Epithelial cell of esophagus (primary cell): Measurements from ENCODE around the gene SPACA9.

Experiments used
- DNase-seq: peaks from one replicate; pipeline ENCODE4 v3.0.0; 2010; ENCODE audit warnings: low read depth
- H3K4me3 ChIP-seq: 2 replicates; pipeline ENCODE4 v1.5.1; 2011; ENCODE audit warnings: mild to moderate bottlenecking, low read length, control low read depth
- TF ChIP-seq, protein P1 (sequence below): IDR thresholded peaks from 2 replicates; pipeline ENCODE4 v1.5.1; 2011; ENCODE audit warnings: low read depth, mild to moderate bottlenecking, low read length, control low read depth, inconsistent platforms; ENCODE audit not compliant: insufficient read depth; ENCODE audit errors: missing control alignments

SPACA9 gene

DNA sequence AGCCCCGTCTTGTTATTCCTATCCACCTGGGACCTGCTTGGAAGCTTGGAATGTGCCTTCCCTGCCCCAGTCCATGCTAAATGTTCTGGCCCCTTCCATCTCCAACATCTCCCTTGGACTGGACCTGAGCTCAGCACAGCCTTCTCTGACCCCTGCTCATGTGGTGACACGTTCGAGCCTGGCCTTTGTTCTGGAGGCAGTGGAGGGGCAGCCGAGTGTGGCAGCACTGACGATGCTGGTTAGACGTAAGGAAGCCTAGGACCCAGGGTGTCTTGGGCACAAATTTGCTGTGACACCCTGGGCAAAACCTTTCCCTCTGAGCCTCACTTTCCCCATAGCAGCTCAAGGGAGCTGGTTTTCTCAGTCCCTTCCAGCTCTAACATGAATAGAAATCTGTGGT is 3.9 kb downstream of the SPACA9 start:
- TF ChIP-seq, protein P1, sequence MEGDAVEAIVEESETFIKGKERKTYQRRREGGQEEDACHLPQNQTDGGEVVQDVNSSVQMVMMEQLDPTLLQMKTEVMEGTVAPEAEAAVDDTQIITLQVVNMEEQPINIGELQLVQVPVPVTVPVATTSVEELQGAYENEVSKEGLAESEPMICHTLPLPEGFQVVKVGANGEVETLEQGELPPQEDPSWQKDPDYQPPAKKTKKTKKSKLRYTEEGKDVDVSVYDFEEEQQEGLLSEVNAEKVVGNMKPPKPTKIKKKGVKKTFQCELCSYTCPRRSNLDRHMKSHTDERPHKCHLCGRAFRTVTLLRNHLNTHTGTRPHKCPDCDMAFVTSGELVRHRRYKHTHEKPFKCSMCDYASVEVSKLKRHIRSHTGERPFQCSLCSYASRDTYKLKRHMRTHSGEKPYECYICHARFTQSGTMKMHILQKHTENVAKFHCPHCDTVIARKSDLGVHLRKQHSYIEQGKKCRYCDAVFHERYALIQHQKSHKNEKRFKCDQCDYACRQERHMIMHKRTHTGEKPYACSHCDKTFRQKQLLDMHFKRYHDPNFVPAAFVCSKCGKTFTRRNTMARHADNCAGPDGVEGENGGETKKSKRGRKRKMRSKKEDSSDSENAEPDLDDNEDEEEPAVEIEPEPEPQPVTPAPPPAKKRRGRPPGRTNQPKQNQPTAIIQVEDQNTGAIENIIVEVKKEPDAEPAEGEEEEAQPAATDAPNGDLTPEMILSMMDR, result no peak
- H3K4me3 ChIP-seq, result no peak overlapping the region
- DNase-seq, result no peak

DNA sequence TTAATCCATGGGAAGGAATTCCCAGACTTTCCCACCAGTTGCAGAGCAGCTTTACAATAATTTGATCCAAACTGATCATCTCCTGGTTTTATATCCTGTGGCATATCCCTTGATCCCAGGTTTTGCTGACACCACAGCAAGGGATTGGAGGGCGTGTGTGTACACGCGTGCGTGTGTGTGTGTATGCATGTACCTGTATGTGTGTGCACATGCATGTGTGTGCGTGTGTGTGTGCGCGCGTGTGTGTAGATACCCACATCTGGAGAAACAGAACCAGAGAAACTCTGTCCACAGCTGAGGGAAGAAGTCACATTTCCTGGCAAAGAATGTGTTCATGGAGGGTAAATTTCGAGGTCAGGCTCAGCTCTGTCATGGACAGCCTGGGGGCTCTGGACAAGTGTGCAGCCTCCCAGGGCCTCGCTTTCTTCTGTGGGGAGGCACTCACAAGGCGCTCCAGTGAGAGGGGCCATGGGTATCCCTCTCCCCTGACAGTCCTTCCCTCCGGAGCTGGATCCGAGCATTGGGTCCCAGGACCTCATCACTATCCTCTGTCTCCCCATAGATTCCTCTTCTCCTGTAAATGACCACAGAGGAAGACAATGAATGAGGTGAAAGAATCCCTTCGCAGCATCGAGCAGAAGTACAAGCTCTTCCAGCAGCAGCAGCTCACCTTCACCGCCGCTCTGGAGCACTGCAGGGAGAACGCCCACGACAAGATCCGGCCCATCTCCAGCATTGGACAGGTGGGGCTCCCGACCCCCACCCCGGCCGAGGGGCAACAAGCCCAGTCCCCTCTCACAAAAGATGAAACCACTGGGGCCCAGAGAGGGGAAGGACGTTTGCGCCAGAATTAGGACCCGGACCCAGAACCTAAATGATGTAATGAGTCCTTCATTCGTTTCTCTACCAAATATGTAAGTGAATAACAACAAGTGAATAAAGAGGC is 4.9 kb downstream of the SPACA9 start:
- TF ChIP-seq, protein P1, result no peak
- DNase-seq, result no peak

DNA sequence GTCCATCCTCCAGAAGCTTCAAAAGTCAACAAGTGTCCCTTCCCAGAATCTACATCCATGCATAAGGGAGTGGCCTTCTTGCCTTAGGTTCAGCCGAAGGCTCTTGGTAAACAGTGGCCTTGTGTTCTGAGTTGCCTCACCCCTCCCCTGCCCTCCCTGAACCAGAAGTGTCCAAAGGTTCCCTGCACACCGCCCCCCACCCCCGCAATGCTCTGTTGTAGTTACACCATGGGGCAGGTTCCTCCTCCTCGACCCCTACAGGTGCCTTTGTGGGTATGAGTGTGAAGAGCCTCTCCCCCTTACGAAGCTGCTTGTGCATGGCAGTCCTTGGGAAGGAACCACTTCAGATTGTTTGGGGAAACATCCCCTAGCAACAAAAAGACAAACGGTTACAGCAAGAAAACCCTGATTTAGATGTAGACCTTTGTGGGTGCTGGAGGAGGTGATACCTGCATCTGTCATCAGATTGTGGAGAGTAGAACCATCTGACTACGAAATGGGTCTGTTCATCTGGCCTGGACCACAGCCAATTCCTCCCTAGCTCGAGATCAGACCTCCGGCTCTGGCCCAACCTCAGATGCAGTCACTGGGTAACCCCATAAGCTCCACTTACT is 7.1 kb downstream of the SPACA9 start:
- no peak for DNase-seq
- H3K4me3 ChIP-seq, result no peak overlapping the region
- TF ChIP-seq, protein P1, result no peak

More for the DNA sequence above, 4.9 kb downstream of the SPACA9 start:
- H3K4me3 ChIP-seq, result no peak overlapping the region

DNA sequence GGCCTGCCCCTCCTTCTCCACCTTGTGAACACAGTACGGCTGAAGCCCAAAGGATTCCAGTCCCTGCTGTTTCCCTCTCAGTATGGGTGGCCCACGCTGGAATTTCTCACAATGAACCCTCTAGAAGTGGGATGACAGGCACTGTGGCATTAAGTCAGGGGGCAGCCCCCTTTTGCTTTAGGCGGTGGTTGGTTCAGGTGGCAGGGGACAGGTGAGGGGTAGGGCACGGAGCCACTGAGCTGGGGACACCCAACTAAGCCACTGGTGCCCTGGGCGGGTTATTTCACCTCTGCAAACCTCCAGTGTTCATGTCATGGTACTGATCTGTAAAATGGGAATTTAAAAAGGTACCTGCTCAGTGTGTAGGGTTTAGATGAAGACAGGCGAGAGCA is 7.6 kb downstream of the SPACA9 start:
- TF ChIP-seq, protein P1, result no peak
- no peak for DNase-seq
- H3K4me3 ChIP-seq, result no peak overlapping the region

DNA sequence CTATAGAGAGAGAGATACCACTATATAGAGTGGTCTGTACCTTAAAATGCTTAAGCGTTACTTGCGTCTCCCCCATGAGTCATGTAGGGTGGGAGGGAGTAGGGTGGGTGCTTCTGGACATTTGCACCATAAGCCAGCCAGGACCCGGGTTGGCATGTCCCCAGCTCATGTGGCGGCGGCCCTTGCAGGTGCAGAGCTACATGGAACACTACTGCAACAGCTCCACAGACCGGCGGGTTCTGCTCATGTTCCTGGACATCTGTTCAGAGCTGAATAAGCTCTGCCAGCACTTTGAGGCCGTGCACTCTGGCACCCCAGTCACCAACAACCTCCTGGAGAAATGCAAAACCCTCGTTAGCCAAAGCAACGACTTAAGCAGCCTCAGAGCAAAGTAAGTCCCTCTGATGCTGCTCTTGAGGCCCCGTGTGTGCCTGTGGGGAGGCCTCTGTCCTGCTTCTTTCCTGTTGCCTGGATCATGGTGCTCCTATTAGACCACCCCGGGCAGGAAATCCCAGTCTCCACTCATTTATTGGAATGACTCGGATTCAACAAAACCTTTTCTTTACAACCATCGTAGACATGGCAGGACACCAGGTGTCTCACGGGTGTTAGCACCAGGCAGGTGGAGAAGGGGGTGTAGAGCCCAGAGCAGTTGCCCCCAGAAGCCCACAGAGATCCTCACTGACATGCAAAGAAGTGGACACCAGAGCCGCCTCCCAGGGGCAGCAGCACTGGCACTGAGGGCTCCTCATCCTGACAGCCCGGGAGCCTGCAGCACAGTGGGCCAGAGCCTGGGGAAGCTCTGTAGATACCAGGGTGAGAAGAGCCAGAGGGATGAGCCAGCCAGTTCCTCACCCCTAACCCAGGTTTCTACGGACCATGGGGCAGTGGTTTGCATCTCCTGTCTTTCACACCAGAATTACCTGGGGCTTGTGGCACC is 8.8 kb downstream of the SPACA9 start:
- TF ChIP-seq, protein P1, result no peak
- no peak for DNase-seq
- no peak overlapping the region for H3K4me3 ChIP-seq

DNA sequence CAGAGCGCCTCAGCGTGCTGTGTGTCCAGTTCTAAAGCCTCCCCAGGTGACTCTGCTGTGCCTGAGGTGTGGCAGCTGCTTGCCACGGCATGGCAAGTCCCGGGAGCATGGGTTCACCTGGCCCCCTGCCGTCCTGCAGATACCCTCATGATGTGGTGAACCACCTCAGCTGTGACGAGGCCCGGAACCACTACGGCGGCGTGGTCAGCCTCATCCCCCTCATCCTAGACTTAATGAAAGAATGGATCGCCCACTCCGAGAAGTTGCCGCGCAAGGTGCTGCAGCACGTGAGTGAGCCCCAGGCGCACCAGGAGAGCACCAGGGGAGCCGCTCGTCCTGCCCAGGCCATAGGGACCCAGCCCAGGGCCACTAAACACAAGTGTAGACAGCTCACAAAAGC is 9.5 kb downstream of the SPACA9 start:
- H3K4me3 ChIP-seq, result no peak overlapping the region

More for the DNA sequence above, 9.5 kb downstream of the SPACA9 start:
- no peak for DNase-seq
- TF ChIP-seq, protein P1, result no peak
